HG03196 (cell line): ENCODE data around the gene KRTAP5-7.
"Not testable (repeated sequence)": the region's sequence is repeated elsewhere in the genome, so short reads cannot be mapped to it uniquely, and the experiment has no call there.

Experiments used
- ATAC-seq: cut with Tn5 transposase; IDR thresholded peaks from one replicate; pipeline ENCODE4 v1.9.1; 2021; ENCODE audit not compliant: unreplicated experiment

Gene KRTAP5-7

GRCh38 chr11:71526796-71527575 lies at the start of gene KRTAP5-7:
Gene KRTAP5-7, plus strand, starts transcription at chr11:71527267. Its CDS starts 34 bp downstream, at chr11:71527301.
- not testable (repeated sequence) for ATAC-seq

GRCh38 chr11:71477641-71478527 lies 49.2 kb upstream of the KRTAP5-7 start:
- ATAC-seq, result no peak

GRCh38 chr11:71478528-71478840 lies 48.6 kb upstream of the KRTAP5-7 start:
- no peak for ATAC-seq

GRCh38 chr11:71481101-71481960 lies 45.7 kb upstream of the KRTAP5-7 start:
- ATAC-seq, result no peak

GRCh38 chr11:71482216-71482615 lies 44.9 kb upstream of the KRTAP5-7 start:
- ATAC-seq, result no peak

GRCh38 chr11:71482746-71483364 lies 44.2 kb upstream of the KRTAP5-7 start:
- ATAC-seq, result no peak

GRCh38 chr11:71483692-71484091 lies 43.4 kb upstream of the KRTAP5-7 start:
- no peak for ATAC-seq

GRCh38 chr11:71484248-71485062 lies 42.6 kb upstream of the KRTAP5-7 start:
- no peak for ATAC-seq

- no peak for ATAC-seq
Observed at GRCh38 chr11:71485063-71485399, 42.0 kb upstream of the KRTAP5-7 start.

- ATAC-seq, result no peak
Observed at GRCh38 chr11:71485466-71485865, 41.6 kb upstream of the KRTAP5-7 start.

GRCh38 chr11:71486320-71486719 lies 40.7 kb upstream of the KRTAP5-7 start:
- no peak for ATAC-seq

- no peak for ATAC-seq
Observed at GRCh38 chr11:71488681-71489270, 38.3 kb upstream of the KRTAP5-7 start.

- ATAC-seq, result no peak
Observed at GRCh38 chr11:71489311-71490043, 37.6 kb upstream of the KRTAP5-7 start.

GRCh38 chr11:71490044-71490730 lies 36.9 kb upstream of the KRTAP5-7 start:
- no peak for ATAC-seq

GRCh38 chr11:71490731-71491390 lies 36.2 kb upstream of the KRTAP5-7 start:
- ATAC-seq, result no peak

- no peak for ATAC-seq
Observed at GRCh38 chr11:71491531-71491930, 35.5 kb upstream of the KRTAP5-7 start.

- no peak for ATAC-seq
Observed at GRCh38 chr11:71491940-71492339, 35.1 kb upstream of the KRTAP5-7 start.
